Astrocyte of the cerebellum (primary cell): ENCODE results near the gene NBPF15.
"Not testable (repeated sequence)": the region's sequence is repeated elsewhere in the genome, so short reads cannot be mapped to it uniquely, and the experiment has no call there.

Source experiments
- DNase-seq: peaks from one replicate; pipeline ENCODE4 v3.0.0-alpha.2; 2011; ENCODE audit warnings: low read depth
- H3K4me3 ChIP-seq: 2 replicates; pipeline ENCODE4 v1.5.1; 2011; ENCODE audit warnings: mild to moderate bottlenecking, low read depth, low read length, moderate library complexity
- in situ Hi-C: cut with HindIII; loops from 2 replicates; pipeline ENCODE4 v1.10.0; 2017; ENCODE audit warnings: low sequenced_read_pairs

The NBPF15 gene, protein sequence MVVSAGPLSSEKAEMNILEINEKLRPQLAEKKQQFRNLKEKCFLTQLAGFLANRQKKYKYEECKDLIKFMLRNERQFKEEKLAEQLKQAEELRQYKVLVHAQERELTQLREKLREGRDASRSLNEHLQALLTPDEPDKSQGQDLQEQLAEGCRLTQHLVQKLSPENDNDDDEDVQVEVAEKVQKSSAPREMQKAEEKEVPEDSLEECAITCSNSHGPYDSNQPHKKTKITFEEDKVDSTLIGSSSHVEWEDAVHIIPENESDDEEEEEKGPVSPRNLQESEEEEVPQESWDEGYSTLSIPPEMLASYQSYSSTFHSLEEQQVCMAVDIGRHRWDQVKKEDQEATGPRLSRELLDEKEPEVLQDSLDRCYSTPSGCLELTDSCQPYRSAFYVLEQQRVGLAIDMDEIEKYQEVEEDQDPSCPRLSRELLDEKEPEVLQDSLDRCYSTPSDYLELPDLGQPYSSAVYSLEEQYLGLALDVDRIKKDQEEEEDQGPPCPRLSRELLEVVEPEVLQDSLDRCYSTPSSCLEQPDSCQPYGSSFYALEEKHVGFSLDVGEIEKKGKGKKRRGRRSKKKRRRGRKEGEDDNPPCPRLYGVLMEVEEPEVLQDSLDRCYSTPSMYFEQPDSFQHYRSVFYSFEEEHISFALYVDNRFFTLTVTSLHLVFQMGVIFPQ

GRCh38 chr1:144461136-144461759, at the start of gene NBPF15:
TSS of gene NBPF15 (minus strand) at chr1:144461669. CDS start at chr1:144440003, 21,666 bp downstream.
- in situ Hi-C loops, DNase-seq: not testable (repeated sequence)
- H3K4me3 ChIP-seq = peak within 1 kb of the TSS; percentile 49

GRCh38 chr1:144496429-144496828, 35.0 kb upstream of the NBPF15 start:
- in situ Hi-C loops, H3K4me3 ChIP-seq, DNase-seq: not testable (repeated sequence)

GRCh38 chr1:144494130-144494529, 32.7 kb upstream of the NBPF15 start:
- H3K4me3 ChIP-seq, in situ Hi-C loops, DNase-seq: not testable (repeated sequence)

- in situ Hi-C loops, DNase-seq, H3K4me3 ChIP-seq: not testable (repeated sequence)
Observed at GRCh38 chr1:144490394-144490793, 28.9 kb upstream of the NBPF15 start.

- DNase-seq, H3K4me3 ChIP-seq, in situ Hi-C loops: not testable (repeated sequence)
Observed at GRCh38 chr1:144487002-144487401, 25.5 kb upstream of the NBPF15 start.

DNA sequence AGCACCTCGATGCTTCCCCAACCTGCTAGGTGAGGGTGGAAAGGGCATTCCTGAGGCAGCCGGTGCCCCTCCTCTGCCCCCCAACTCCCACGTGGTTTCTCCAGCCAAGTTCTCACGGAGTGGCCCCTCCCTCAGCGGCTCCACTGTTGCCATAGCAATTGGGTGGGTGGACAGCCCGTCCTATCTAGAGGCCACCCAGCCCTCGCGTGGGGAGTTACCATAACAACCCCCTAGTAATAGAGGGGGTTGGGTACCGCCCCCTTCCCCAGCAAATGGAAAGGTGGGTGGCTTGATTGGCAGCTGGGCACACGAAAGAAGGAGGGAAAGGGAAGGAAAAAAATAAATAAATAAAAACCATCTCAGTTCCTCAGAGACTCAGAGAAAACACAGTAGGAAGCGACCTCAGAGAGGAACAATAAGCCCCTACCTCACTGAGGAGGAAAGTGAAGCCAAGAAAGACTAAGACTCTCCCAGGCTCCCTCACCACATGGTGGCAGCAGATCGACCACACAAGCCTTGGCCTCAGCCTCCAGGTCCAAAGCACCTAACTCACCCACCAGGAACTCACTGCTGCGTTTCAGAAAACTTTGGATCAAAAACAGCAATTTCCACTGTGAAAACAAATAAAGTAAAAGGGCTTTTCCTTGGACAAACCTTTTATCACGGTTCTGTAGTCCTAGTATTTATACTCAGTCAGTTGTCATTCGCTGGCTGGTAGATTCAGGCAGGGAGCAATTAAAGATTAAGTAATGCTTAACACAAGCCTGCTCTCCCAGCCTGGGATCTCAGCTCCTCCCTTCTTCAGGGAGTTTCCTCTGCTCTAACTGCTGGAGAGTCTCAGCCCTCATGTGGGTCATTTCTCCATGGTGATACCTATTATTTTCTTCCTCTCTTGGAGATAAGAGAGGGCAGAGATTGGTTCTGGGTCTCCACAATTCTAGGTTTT, 23.9 kb upstream of the NBPF15 start:
- H3K4me3 ChIP-seq, DNase-seq, in situ Hi-C loops: not testable (repeated sequence)

DNA sequence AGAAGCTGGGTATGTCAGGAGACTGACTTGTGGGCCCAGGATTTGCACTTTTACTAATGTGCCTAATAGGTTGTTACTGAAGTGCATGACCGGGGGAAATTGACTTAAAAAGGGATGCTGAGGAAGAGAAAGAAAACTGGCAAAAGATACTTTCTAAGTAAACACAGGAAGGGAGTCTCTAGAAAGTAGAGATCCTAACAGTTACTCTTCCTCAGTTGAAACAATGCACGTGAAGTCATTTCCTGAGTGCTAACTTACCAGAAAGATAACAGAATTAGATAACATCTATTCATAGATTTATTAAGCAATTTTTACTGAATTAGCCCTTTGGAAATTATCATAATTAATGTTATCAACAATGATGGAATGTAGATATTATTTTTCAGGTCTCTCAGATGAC, 12.4 kb upstream of the NBPF15 start:
- DNase-seq, H3K4me3 ChIP-seq, in situ Hi-C loops: not testable (repeated sequence)

DNA sequence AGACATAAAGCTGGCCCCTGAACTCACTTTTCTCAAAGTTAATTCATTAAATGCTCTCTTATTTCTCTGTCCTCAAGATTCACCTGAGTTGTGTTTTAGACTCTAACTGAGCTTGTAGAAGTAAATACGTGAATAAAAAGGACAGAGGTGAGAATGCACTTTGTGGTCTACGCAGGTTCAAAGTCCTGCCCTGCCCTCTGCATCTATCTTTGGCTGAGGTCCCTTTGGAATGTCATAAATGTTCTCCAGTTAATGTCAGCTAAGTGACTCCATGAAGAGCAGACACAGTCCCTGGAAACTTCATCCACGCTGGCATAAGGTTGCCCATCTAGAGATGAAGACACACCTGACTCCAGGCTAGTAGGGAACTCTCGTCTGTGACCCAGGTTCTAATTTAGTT, 10.0 kb upstream of the NBPF15 start:
- H3K4me3 ChIP-seq, DNase-seq, in situ Hi-C loops: not testable (repeated sequence)

GRCh38 chr1:144461778-144462177, 309 bp upstream of the NBPF15 start:
- DNase-seq, in situ Hi-C loops: not testable (repeated sequence)
- H3K4me3 ChIP-seq = peak overlapping the region; percentile 49

- in situ Hi-C loops, DNase-seq: not testable (repeated sequence)
- H3K4me3 ChIP-seq = peak overlapping the region; percentile 49
Observed at GRCh38 chr1:144460686-144461085, 783 bp downstream of the NBPF15 start.

DNA sequence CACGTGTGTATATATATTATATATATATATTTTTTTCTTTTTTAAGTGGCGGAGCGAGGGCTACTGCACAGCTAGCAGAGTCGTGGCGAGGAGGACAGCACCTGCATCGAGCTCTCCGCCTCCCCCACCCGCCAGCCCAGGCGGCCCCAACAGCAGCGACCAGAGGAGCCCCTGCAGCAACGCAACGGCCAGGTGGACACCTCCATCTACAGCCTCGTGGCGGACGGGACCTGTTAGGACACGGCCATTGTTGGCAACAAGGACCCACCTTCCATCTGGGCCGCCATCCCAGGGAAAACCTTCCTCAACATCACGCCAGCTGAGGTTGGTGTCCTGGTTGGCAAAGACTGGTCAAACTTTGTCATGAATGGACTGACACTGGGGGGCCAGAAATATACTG, 19.1 kb downstream of the NBPF15 start:
- DNase-seq, in situ Hi-C loops, H3K4me3 ChIP-seq: not testable (repeated sequence)

DNA sequence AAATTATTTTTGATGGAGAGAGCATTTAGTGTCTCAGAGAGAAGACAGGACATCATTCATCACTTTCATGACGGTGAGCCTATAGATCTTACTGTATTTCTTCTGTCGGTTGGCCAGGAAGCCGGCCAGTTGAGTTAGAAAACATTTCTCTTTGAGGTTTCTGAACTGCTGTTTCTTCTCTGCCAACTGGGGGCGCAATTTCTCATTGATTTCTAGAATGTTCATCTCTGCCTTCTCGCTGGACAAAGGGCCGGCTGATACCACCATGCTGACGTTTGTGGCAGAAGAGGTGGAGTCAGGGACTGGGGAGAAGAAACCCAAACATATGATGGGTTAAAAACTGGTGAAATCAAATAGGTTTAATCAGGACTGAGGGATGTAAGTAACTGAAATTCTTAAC, 21.7 kb downstream of the NBPF15 start:
- DNase-seq, H3K4me3 ChIP-seq, in situ Hi-C loops: not testable (repeated sequence)

GRCh38 chr1:144418891-144419694, 42.4 kb downstream of the NBPF15 start:
- peak overlapping the region; percentile 41 for H3K4me3 ChIP-seq
- DNase-seq, in situ Hi-C loops: not testable (repeated sequence)

- DNase-seq, in situ Hi-C loops: not testable (repeated sequence)
- peak overlapping the region; percentile 34 for H3K4me3 ChIP-seq
Observed at GRCh38 chr1:144413404-144414118, 47.9 kb downstream of the NBPF15 start.

DNA sequence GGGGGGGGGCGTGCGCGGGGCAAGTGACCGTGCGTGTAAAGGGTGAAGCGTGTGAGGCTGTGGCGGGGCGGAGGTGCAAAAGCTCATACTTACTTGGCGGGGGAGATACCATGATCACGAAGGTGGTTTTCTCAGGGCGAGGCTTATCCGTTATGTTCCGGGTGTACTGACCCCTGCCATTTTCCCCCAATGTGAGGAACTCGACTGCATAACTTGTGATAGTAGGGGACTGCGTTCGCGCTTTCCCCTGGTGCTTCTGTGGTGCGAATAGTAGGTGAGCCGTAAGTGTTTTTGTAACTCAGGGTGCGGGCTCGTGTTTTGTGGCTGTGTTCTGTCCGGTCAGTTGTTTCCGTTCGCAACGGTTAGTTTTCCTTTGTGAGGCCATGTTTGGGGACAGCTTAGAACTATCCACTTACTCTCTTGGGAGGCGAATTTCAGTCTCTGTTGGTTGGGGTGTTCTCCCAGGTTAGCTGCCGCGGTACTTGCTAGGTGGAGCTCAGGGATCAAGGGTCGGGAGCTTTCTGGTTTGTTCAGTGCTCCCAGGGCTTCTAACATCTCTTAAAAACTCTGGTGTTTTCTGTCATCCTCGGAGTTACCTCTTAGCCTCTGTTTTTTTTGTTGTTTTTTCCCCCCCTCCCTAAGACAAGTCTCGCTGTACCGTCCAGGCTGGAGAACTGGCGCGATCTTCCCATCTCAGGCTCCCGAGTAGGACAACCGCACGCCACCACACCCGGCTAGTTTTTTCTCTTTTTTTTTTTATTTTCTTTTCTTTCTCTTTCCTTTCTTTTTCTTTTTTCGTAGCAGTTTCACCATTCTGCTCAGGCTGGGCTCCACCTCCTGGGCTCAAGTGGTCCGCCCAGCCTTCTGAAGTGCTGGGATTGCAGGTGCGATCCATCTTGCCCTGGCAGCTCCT, 48.7 kb downstream of the NBPF15 start:
- H3K4me3 ChIP-seq = peak overlapping the region; percentile 34
- DNase-seq = peak; percentile 92
- in situ Hi-C loops = not testable (repeated sequence)
